Measurements from ENCODE around the gene HMGB3.

DNA sequence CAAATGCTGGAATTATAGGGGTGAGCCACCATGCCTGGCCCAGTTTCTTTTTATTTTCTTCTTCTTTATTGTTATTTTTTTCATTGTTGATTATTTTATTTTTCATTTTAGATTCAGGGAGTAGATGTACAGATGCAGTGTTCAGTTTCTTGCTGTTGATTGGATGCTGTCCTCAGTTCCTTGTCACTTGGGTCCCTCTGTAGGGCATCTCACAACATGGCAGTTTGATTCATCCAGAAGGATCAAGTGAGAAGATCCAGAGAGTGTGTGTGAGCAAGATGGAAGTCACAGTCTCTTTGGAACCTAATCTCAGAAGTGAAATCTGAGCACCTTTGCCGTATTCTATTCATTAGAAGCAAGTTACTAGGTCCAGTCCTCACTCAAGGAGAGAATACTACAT is 20.9 kb downstream of the HMGB3 start:
- TF ChIP-seq, protein P1, sequence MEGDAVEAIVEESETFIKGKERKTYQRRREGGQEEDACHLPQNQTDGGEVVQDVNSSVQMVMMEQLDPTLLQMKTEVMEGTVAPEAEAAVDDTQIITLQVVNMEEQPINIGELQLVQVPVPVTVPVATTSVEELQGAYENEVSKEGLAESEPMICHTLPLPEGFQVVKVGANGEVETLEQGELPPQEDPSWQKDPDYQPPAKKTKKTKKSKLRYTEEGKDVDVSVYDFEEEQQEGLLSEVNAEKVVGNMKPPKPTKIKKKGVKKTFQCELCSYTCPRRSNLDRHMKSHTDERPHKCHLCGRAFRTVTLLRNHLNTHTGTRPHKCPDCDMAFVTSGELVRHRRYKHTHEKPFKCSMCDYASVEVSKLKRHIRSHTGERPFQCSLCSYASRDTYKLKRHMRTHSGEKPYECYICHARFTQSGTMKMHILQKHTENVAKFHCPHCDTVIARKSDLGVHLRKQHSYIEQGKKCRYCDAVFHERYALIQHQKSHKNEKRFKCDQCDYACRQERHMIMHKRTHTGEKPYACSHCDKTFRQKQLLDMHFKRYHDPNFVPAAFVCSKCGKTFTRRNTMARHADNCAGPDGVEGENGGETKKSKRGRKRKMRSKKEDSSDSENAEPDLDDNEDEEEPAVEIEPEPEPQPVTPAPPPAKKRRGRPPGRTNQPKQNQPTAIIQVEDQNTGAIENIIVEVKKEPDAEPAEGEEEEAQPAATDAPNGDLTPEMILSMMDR (IDR thresholded peaks at IDR 0.05): no peak
- TF ChIP-seq POLR2A (IDR thresholded peaks at IDR 0.05): no peak

Data from lower leg skin (tissue), 3 donors.